A549 (cell line): ENCODE results near the gene COPS9.

Source experiments
- BHLHE40 ChIP-seq: IDR thresholded peaks from 2 replicates; pipeline ENCODE4 v1.6.1; 2012; ENCODE audit warnings: low read depth, low read length, inconsistent platforms
- CHD4 ChIP-seq: fragments of 200-600 bp; sonication (generic); IDR thresholded peaks from 2 replicates; pipeline ENCODE4 v1.6.1; 2016; ENCODE audit warnings: antibody characterized with exemption, mild to moderate bottlenecking, borderline replicate concordance
- EP300 ChIP-seq, 2 experiments: fragments of >200 bp; sonication (Bioruptor Twin); formaldehyde crosslinking; IDR thresholded peaks; 2 replicates in 1 of 2; 3 replicates in 1 of 2; pipeline ENCODE4 v1.6.1; 2016 to 2017
- HOXB5 ChIP-seq: fragments of 250-450 bp; sonication (Bioruptor Pico); IDR thresholded peaks from 2 replicates; pipeline ENCODE4 v1.5.0; 2020; ENCODE audit warnings: mild to moderate bottlenecking, moderate library complexity
- JUNB ChIP-seq: fragments of >200 bp; sonication (Bioruptor Twin); formaldehyde crosslinking; IDR thresholded peaks from 2 replicates; pipeline ENCODE4 v1.6.1; 2016
- MAFK ChIP-seq: fragments of 450-650 bp; IDR thresholded peaks from 2 replicates; pipeline ENCODE4 v1.6.1; 2014; ENCODE audit not compliant: partially characterized antibody
- MYC ChIP-seq: IDR thresholded peaks from 2 replicates; pipeline ENCODE4 v1.6.1; 2012; ENCODE audit warnings: mild to moderate bottlenecking, inconsistent platforms, low read length, improper control_type of control experiment, borderline replicate concordance
- POLR2A ChIP-seq: IDR thresholded peaks from 2 replicates; pipeline ENCODE4 v1.6.1; 2012; ENCODE audit warnings: mild to moderate bottlenecking, low read length
- RAD21 ChIP-seq, 2 experiments: fragments of >200 bp in 1 of 2; sonication (Bioruptor Twin) in 1 of 2; formaldehyde crosslinking in 1 of 2; IDR thresholded peaks in 1 of 2; conservative IDR thresholded peaks in 1 of 2; 2 replicates in 1 of 2; 3 replicates in 1 of 2; pipeline ENCODE4 v1.6.1; 2012 to 2018; ENCODE audit warnings: inconsistent platforms in 1 of 2
- RFX5 ChIP-seq: fragments of 450-650 bp; IDR thresholded peaks from 2 replicates; pipeline ENCODE4 v1.7.1; 2014; ENCODE audit warnings: antibody characterized with exemption, mild to moderate bottlenecking, moderate library complexity
- SMC3 ChIP-seq: fragments of >200 bp; sonication (Bioruptor Twin); formaldehyde crosslinking; IDR thresholded peaks from 3 replicates; pipeline ENCODE4 v1.6.1; 2018; ENCODE audit warnings: inconsistent platforms
- TF ChIP-seq, protein P1 (sequence below): fragments of >200 bp; sonication (Bioruptor Twin); formaldehyde crosslinking; IDR thresholded peaks from 3 replicates; pipeline ENCODE4 v1.5.1; 2016

DNA sequence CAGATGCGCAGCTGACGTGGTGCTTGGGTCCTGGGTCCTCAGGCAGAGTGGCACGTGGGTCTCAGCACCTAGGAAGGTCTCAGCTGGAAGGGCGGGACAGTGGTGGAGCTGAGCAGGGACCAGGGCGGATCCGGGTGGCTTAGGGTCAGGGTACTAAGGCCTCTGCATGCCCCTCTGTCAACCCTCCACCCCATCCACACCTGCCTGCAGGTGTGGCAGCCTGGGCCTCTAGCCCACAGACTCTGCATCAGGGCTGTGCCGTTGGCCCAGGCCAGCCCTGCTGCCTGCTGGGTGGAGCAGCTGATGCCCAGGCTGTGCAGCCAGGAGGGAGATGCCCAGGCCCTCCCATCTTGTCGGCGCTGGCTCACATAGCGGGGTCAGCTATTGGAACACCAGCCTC lies 28.9 kb upstream of the COPS9 start:
- TF ChIP-seq, protein P1, sequence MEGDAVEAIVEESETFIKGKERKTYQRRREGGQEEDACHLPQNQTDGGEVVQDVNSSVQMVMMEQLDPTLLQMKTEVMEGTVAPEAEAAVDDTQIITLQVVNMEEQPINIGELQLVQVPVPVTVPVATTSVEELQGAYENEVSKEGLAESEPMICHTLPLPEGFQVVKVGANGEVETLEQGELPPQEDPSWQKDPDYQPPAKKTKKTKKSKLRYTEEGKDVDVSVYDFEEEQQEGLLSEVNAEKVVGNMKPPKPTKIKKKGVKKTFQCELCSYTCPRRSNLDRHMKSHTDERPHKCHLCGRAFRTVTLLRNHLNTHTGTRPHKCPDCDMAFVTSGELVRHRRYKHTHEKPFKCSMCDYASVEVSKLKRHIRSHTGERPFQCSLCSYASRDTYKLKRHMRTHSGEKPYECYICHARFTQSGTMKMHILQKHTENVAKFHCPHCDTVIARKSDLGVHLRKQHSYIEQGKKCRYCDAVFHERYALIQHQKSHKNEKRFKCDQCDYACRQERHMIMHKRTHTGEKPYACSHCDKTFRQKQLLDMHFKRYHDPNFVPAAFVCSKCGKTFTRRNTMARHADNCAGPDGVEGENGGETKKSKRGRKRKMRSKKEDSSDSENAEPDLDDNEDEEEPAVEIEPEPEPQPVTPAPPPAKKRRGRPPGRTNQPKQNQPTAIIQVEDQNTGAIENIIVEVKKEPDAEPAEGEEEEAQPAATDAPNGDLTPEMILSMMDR: no peak
- TF ChIP-seq CHD4 (no peak), POLR2A (no peak), BHLHE40 (no peak), HOXB5 (no peak), JUNB (no peak), MYC (no peak), RAD21 (conservative IDR thresholded peaks at IDR 0.05 in 1 of 2, IDR thresholded peaks at IDR 0.05 in 1 of 2) (no peak), MAFK (no peak), SMC3 (no peak), RFX5 (no peak), EP300 (IDR thresholded peaks at IDR 0.05) (no peak)
